Daoy (cell line): ENCODE measurements around the gene ZNF445. TPM values are rescaled to one million over a fixed set of nuclear protein-coding genes. Genes with fewer than 3 reads are reported as not detected.
"Not testable (repeated sequence)": the region's sequence is repeated elsewhere in the genome, so short reads cannot be mapped to it uniquely, and the experiment has no call there.

Source experiments
- DNase-seq: peaks from one replicate; pipeline ENCODE4 v3.0.0-alpha.2; 2015; ENCODE audit warnings: low read depth
- total RNA-seq: library from RNA; depleted of rRNA; stranded (reverse); fragments of >200 nt; shearing (Covaris generic); gene quantifications from 2 replicates; pipeline ENCODE4 v1.2.3, GENCODE V29; 2014; rRNA removed

The ZNF445 gene
- 2.6 and 4.9 TPM in 2 replicates for total RNA-seq

DNA sequence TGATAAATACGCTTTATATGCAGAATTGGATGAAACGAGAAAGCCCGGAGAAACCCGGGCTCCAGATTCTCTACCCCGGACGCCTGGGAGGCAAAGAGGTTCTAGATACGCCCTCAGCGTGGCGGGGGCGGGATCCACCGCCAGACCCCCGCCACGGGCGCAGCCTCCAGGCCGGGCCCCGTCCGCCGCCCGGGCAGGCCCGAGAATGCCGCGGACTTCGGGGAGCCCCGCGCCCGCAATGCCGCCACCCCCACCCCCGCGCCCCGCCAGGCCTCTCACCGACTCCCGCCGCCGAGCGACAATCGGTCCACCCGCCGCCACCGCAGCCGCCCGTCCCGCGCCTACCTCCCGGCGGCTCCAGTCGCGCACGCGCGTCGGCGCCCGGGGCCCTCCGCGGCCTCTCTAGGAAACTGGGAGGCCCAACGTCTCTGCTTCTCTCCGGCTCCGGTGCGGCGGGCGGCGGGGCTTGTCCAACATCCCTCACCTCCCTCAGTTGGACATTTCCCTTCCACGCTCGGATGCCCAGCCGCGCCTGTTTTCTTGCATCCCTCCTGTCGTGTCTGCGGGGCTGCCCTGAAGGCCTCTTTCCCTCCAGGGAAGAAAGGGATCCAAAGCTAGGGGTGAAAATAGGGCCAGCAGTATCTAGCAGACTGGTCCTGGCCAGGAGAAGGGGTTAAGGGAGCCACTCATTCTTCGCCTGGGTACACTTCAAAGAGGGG lies at the start of gene ZNF445:
Gene ZNF445 (minus strand): TSS at position 359 of the 719 bp plus-strand sequence. CDS start 22,121 bp downstream, outside the sequence.
- DNase-seq = peak; percentile 78

DNA sequence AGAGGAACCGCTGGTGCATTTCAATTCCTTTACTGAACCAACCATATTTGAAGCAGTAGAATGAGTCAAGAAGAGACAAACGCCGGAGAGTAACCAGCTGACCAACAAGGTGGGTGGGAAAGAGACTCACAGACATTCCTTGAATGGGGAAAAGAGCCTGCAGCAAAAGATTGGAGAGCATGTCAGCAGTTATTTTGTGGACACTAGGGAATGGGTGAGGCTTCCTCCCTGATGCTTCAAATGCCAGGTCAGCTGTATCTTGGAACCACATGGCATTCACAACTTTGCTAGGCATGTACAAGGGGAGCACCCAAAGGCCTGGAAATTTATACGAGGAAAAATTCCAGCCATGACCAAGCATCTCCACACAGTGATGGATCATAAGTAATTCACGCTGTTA lies 47.6 kb upstream of the ZNF445 start:
- DNase-seq = no peak

DNA sequence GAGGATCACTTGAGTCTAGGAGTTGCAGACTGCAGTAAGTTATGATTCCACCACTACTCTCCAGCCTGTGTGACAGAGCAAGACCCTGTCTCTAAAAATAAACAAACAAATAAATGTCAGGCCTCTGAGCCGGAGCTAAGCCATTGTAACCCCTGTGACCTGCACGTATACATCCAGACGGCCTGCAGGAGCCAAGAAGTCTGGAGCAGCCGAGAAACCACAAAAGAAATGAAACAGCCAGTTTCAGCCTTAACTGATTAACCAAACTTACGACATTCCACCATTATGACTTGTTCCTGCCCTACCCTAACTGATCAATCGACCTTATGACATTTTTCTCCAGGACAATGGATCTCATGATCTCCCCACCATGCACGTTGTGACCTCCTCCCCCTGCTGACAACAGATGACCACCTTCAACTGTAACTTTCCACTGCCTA lies 45.0 kb upstream of the ZNF445 start:
- DNase-seq = no peak

DNA sequence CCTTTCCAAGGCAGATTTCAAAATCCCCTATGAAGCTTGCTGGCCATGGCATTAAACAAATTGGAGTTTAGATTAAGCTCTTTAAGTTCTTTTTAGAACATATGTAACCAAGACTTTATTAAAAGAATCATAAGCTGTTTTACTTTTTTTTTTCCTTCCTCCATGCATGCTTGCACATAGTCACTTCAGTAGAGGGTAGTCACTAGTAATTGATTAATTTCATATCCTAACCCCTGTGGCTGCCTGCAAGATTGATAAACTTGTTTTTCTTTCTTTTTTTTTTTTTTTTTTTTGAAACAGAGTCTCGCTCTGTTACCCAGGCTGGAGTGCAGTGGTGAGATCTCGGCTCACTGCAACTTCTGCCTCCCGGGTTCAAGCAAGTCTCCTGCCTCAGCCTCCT lies 44.3 kb upstream of the ZNF445 start:
- no peak for DNase-seq

DNA sequence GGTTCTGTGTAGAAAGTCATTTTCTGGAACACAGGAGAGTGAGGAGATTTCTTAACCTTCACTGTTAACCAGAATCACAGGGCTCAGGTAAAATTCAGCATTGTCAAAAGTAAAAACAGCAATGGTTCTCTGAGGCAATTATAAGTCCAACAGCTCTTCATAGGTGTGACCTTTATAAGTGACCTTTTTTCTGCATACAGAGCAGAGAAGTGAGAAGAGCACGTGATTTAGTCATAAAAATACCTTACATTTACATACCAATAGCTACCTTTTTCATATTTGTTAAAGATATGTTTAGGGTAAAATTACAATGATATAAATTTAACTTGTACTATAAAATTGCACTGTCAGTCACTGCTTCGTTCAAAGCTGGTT lies 41.3 kb upstream of the ZNF445 start:
- DNase-seq = no peak

DNA sequence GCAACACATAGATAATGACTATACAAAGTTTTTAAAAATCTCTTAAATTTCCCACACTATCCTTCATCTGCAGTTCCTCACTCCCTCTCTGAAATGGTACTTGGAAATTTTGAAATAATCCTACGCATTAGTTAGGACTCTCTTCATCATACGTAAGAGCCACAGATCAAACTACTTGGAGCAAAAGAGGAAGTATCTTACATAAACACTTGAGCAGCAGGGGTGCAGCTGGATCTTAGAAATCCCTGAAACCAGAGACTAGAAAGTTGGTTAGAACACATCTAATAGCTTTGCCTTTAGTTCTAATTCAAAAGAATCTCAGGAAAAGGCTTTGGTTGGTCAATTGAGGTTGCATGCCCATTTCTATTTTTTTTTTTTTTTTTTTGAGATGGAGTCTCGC lies 38.8 kb upstream of the ZNF445 start:
- DNase-seq = no peak

DNA sequence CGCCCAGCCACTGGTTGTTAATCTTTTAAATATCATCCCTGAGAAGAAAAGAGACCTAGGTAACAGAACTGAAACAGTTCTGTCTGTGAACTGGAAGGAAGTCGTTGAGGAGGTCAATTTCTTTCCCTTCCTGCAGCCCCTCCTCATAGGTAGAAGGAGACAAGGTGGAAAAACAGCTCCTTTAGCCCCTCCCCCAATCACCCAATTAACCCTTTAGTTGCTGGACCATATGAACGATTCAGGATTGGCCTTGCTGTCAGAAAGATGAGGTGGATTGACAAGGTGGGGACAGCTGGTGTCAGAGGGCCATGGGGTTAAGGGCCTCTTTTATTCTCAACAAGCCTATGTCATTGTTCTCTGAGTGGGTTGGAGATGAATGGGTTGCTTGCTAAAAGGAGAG lies 36.0 kb upstream of the ZNF445 start:
- no peak for DNase-seq

DNA sequence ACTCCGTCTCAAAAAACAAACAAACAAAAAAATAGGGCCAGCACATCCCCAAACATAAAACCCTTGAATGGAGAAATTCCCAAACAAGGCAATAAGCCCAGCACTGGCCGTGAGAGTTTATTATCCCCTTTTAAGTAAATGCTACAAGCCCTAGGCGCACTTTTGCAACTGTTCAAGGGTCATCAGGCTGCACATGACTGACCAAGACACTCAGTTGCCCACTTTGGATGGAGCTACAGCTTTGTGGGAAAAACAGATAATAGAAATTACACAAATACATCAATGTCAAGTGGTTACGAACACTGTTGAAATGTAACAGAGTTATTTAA lies 33.7 kb upstream of the ZNF445 start:
- no peak for DNase-seq

DNA sequence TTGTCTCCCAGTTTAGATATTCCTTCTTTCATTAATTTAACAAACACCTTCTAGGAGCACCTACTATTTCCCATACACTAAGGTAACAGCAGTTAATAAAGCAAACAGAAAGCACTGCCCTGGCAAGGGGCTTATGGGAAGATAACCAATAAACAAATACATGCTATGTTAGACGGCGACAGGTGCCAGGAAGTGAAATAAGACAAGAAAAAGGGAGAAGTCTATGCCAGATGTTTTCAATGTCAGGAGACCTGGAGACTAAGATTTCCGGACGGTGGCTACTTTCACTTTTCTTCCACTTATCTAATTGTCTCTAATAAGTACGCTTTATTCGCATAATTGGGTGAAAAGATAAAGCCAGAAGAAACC lies 32.5 kb upstream of the ZNF445 start:
- no peak for DNase-seq

DNA sequence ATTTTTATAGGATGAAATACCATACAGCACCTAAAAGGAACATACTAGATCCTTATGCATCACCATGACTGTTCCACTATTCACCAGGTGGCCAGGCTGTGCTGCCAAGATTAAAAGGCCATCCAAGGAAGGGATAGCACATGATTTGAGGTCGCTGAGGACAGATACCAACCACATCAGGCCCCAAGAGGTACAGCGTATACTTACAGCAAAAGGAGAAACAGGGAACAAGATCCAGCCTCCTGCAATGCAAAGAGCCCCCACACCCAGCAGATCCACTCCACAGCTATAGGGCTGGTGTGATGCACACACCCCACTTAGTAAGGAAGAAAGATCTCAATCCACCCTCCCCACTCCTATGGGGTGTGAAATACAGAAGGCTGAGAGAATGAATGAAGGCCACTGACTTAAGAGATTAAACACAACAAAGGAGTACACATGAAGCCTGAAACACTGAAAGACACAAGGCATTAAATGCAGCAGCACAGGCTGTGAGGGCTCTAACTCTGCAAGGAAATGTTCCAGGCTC lies 32.0 kb upstream of the ZNF445 start:
- DNase-seq = no peak

DNA sequence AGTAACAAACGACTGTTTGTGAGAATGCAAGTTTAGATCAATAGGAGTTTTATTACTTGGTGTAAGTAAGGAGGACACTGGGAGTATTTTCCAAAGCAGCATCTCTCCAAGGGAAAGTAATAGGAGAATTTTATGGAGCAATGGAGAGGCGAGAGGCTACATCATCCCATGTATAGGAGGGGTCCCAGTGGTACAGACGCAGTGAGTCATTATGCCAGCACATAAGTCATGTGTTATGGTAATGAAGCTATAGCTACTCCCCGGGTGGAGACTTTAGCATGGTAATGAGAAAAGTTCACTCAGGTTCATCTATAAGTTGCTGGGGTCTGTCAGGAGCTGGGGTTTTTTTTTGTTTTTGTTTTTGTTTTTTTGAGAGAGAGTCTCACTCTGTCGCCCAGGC lies 29.5 kb upstream of the ZNF445 start:
- DNase-seq = no peak

DNA sequence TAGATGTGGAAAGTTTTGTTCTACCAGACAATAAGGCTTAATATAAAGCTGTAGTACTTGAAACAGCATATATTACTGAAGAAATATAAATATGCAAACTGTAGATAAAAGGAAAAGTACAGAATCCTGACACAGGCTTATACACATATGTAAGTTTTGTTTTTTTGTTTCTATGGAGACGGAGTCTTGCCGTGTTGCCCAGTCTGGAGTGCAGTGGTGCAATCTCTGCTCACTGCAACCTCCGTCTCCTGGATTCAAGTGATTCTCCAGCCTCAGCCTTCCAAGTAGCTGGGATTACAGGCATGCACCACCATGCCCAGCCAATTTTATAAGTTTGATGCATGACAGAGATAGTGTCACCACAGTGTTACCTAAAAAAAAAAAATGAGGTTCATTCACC lies 29.1 kb upstream of the ZNF445 start:
- no peak for DNase-seq

DNA sequence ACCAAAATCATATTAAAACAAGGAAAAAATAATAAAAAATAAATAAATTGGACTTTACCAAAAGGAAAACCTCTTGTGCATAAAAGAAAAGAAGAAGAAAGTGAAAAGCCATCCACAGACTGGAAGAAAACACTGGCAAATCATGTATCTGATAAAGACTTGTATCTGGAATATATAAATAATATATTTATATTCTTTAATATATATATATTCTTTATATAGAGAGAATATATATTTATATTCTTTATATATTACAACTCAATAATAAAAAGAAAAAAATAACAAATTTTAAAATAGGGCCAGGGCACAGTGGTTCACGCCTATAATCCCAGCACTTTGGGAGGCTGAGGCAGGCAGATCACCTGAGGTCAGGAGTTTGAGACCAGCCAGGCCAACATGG lies 27.1 kb upstream of the ZNF445 start:
- no peak for DNase-seq

DNA sequence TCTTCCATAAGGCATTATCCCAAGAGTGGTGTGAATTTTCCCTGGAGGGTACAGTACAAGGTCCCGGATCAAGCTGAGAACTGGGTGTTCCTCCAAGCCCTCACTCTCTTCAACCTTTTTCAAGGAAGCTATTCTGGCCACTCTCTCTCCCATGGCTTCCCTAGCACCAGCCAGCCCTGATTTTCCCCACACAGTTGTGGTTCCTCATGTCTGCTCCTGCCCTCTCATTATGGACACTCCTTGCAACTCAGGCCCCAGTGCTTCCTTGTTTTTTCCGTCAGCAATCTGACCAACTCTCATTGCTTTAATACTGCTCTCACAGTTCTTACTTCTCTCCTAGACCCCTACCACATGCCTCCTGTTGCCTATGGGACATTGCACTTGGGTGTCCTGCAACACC lies 25.7 kb upstream of the ZNF445 start:
- DNase-seq = not testable (repeated sequence)

DNA sequence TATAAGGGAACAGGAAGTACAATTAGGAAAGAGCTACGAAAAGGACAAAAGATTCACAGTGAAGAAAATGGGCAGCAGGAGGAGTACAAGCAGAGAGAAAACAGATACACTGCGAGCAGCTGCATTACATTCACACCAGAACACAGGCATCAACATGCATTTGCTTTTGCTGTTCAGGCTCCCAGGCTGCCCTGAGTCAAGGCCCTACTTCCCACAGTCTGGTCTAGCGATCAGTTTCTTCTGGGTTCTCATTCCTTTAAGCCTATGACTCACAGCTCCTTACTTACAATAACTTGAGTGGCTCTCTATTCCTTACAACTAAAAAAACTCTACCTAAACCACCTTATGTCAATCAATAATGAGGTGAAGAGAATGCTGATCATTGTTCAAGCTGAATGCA lies 24.5 kb upstream of the ZNF445 start:
- DNase-seq = no peak

DNA sequence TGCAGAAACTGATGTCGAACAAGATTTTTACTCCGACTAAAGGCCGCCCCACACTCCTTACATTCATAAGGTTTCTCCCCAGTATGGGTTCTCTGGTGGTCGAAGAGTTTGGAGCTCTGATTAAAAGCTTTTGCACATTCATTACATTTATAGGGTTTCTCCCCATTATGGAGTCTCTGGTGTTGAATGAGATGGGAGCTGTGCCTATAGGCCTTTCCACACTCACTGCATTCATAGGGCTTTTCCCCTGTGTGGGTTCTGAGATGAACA lies 22.4 kb upstream of the ZNF445 start:
- not testable (repeated sequence) for DNase-seq

DNA sequence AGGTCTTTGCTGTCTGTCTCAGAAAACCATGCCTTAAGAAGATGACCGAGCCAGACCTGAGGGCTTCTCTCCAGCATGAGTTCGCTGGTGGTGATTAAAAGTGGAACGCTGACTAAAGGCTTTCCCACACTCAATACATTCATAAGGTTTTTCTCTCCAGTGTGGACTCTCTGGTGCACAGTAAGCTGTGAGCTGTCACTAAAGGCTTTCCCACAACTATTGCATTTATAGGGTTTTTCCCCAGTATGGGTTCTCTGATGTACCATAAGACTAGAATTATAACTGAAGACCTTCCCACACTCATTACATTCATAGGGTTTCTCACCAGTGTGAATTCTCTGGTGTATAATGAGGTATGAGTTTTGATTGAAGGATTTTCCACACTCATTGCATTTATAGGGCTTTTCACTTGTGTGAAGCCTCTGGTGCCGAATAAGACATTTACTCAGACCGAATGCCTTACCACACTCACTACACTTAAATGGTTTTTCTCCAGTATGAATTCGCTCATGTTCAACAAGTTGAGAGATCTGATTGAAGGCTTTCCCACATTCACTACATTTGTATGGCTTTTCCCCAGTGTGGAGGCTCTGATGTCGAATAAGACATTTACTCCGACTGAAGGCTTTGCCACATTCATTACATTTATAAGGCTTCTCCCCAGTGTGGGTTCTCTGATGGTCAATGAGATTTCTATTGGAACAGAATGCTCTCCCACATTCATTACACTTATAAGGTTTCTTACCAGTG lies 21.9 kb upstream of the ZNF445 start:
- no peak for DNase-seq

DNA sequence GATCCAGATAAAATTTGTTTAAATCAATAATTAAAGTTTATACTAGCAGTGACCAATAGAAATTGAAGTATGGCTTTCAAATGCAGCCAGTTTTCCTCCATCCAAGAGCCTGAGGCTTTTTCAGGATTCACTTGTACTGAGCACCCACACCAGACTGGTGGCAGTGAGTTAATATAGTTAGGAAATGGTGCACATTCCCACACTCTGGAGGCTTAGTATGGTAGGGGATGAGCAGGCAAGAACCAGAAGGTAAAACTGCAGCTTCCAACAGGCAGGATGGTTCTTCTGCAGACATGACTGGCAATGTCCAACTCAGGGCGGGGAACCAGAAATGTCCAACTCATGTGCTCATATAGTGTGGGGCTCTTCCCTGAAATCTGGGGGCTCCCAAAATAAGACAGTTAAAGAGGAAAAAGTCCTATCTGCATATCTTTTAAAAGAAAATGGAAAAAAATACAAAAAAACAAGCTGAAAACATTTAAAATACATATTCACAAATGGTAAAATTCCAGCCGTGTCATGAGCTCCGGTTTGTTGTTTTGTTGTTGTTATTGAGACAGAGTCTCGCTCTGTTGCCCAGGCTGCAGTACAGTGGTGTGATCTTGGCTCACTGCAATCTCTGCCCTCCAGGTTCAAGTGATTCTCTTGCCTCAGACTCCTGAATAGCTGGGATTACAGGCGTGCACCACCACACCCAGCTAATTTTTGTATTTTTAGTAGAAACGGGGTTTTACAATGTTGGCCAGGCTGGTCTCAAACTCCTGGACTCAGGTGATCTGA lies 18.4 kb upstream of the ZNF445 start:
- no peak for DNase-seq

DNA sequence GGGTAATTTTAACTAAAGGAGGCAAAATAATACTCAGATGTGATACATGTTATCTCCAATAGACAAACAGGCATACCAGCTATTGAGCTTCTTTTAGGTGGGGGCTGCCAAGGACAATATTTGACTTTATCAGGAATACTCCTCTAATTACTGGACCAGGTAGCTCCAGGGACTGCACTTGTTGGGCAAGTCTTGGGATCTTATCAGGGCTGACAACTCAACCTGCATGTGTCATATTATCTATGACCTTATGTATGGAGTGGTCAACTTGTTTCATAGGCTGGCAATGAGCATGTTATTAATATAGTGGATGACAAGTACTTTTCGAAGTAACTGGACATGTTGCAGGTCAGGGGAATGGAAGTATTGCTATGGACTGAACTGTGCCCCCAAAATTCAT lies 15.0 kb upstream of the ZNF445 start:
- no peak for DNase-seq

DNA sequence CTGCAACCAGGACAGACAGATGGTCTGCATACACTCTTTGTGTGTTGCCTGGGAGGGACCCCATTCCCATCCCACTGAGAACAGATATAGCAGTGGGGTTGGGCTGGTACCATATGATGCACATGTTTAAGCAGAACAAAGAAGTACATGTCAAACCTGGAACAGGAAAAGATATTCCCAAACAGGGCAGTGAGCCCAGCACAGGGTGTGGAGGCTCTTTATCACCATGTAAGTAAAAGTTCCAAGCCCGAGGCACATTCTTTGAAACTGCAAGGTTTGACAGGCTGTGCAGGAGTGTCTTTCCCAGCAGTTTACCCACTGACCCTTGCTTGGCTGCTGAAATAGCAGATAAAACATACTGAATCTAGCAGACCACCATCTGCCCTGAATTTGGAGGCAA lies 5.3 kb upstream of the ZNF445 start:
- DNase-seq = no peak

DNA sequence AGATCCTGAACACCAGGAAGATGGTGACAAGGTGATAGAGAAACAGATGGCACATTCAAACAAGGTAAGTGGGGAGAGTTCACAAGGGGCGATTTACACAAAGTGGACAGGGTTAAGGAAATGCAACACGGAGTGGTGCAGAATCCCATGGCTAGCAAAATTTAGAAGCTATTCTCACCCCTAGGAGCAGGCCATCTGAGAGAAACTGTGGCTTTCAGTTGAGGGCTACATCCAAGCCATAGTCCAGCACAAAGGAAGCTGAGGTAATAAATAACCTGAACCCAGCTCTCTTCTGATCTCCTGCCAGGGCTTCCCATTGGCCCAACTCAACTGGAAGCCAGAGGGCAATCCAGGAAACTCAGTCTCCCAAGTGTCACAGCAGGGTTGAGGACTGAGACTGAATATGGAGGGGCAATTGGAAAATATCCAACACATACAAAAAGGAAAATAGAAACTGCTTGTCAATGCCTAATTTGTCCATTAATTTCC lies 1.2 kb upstream of the ZNF445 start:
- no peak for DNase-seq

DNA sequence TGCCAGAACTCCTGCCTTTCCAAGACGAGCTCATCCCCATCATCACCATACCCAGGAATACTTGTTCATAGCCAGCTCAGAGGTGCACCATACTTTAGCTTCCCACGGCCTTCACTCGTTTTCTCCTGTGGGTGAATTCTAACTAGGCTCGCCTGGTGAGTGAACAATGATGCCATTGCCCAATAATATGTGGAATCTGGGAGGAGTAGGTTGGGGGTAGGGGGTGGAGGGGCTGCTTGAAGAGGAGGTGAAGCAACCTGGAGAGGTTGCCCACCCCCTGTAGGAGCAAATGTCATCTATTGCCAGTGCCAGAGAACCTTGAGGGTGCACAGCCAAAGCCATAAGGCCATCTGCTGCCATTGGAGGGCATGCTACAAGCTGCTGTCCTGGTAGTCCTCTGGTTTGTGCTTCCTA lies 592 bp upstream of the ZNF445 start:
- no peak for DNase-seq

DNA sequence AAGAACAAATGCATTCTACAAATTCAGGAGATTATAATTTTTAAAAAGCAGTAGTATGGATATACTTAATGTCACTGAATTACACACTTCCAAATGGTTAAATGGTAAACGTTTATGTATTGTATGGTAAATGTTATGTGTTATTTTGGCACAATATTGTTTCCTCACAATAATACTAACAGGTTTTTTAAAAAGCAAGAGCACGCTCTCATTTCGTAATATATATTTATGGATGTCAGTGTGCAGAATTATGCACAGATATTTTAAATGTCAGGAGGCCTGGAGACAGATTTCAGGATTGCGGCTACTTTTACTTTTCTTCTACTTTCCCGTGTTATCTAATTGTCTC lies 533 bp downstream of the ZNF445 start:
- DNase-seq = no peak
